ENCODE data around the gene UBQLN3.

Gene UBQLN3

DNA sequence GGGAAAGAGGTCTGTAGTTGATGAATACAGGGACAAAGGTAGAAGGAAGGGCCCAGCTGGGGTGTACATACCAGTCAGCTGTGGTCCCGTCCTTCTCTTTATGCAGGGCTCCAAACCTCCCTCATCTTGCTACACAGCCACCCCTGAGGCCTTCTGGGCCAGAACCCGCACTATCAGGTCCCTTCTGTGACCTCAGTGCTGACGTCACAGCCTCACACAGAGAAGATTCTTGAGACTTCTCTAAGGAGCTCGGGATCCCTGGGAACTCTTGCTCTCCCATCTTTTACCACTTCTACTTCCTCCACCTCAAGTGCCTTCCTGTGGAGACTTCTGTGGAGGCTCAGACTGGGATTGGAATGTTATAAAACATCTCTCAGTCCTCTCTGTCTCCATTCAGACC is at the start of gene UBQLN3:
Gene UBQLN3, minus strand, starts transcription at position 155 of the 400 bp plus-strand sequence. CDS start 399 bp downstream, outside the sequence.
- Mint-ChIP-seq H3K4me1 (no peaks in the 10 kb centered on the region), H3K27me3 (peaks cover 5% of the 10 kb centered on the region), H3K4me3 (no peak within 1 kb of the TSS), H3K9me3 (no peaks in the 10 kb centered on the region), H3K27ac (no peak within 1 kb of the TSS), H3K36me3 (no peaks in the 10 kb centered on the region)
- ATAC-seq (ENCODE audit: low read depth) (no peak), DNase-seq (ENCODE audit: low spot score in 2 of 2) (no peak)

DNA sequence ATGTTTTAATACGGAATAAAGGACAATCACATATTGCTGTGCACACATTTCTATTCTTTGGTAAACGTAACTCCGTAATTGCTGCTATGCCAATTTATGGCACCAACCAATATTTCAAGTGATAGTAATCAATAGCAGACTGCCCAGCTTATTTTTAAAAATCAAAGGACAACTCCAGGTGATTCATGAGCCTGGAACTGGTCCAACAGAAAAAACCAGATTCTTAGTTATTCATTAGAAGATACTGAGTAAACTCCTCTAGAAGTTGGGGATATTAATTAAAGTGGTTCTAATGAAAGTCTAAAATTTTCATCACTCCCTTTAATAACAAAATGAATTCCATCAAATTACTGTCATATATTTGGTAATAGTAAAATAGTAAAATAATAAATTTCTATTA is 48.0 kb upstream of the UBQLN3 start:
- Mint-ChIP-seq H3K27me3 (no peaks in the 10 kb centered on the region), H3K4me1 (no peaks in the 10 kb centered on the region), H3K36me3 (no peaks in the 10 kb centered on the region), H3K4me3 (no peak overlapping the region), H3K9me3 (no peaks in the 10 kb centered on the region), H3K27ac (no peak overlapping the region)
- no peak for DNase-seq (ENCODE audit: low spot score in 2 of 2)
- ATAC-seq (ENCODE audit: low read depth), result no peak

DNA sequence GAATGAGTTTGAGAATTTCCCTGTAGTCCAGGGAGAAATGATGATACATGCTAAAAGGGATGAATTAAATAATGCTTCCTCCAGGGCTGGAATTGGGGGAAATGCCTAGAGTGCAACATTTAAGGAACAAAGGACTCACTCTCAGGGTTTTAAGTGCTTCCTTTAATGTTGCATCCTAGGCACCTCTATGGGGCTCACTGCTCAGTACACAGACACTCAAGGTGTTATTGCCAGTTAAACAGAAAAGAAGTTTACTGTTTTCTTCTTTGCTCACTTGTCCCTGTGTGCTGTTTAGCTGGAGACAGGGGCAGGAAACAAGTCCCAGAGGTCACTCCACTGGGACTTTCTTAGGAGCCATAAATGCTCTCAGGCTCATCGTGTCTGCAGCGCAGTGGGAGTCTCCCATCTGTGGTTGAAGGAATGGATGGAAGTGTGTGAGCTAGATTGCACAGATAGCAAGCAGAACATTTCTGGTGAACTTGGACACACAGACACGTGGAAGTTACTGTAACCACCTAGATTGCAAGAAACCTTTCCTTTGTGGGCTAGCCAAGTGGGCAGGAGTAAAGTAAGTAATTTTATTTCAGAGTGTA is 46.9 kb upstream of the UBQLN3 start:
- no peaks in the 10 kb centered on the region for H3K36me3 Mint-ChIP-seq
- H3K27me3 Mint-ChIP-seq, result peaks cover 3% of the 10 kb centered on the region
- no peaks in the 10 kb centered on the region for H3K9me3 Mint-ChIP-seq
- no peak overlapping the region for H3K4me3 Mint-ChIP-seq
- H3K4me1 Mint-ChIP-seq, result no peaks in the 10 kb centered on the region
- ATAC-seq (ENCODE audit: low read depth) (no peak), DNase-seq (ENCODE audit: low spot score in 2 of 2) (no peak)
- H3K27ac Mint-ChIP-seq, result no peak overlapping the region

DNA sequence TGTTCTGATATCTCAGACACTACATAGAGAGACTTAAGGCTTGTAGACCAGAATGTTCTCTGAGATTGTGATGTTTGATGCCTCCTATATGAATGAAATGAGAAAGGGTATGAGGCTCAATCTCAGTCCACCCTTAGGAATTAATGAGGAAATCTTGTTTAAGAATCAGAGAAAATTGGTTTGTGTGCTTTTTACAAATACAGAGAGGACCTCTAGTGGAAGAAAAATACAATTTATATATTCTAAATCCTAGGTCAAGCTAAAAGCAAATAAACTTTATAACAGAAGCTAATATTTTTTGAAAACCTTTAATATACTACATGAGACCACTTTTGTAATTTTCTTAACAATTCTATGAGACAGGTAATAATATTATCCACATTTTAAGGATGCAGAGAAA is 43.6 kb upstream of the UBQLN3 start:
- Mint-ChIP-seq H3K36me3 (no peaks in the 10 kb centered on the region), H3K4me3 (no peak overlapping the region), H3K4me1 (no peaks in the 10 kb centered on the region), H3K27ac (no peak overlapping the region), H3K27me3 (peaks cover 7% of the 10 kb centered on the region), H3K9me3 (no peaks in the 10 kb centered on the region)
- DNase-seq (ENCODE audit: low spot score in 2 of 2), result no peak
- no peak for ATAC-seq (ENCODE audit: low read depth)

DNA sequence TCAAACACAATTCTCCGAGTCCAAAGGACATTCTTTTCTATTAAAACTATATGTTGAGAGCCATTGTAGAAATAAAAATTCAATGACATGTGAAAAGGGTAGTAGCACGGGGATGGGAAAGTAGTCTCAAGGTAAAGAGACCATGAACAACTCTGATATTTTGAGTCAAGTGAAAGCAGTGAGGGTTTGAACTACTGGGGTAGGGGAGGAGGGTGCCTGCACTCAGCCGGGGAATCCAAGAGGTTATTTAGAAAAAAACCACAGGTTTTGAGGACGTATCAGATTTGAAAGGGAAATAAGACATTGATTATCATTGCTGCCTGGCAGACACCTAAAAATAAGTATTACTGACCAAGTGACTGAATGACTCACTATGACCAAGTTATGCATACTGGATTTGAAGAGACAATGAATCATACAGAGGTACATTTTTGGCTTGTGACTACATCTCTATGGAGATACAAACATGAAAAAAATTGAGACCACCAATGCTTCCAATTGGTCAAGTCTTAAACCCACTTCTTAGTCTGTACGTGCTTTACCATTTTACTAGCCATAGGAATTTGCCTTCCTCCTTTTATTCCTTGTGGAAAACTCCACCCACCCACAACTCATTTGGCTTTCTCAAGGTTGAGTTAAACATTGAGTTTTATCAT is 40.8 kb upstream of the UBQLN3 start:
- H3K36me3 Mint-ChIP-seq, result no peaks in the 10 kb centered on the region
- ATAC-seq (ENCODE audit: low read depth), result no peak
- no peak overlapping the region for H3K4me3 Mint-ChIP-seq
- DNase-seq (ENCODE audit: low spot score in 2 of 2), result no peak
- peaks cover 7% of the 10 kb centered on the region for H3K27me3 Mint-ChIP-seq
- no peaks in the 10 kb centered on the region for H3K4me1 Mint-ChIP-seq
- no peaks in the 10 kb centered on the region for H3K9me3 Mint-ChIP-seq
- no peak overlapping the region for H3K27ac Mint-ChIP-seq

DNA sequence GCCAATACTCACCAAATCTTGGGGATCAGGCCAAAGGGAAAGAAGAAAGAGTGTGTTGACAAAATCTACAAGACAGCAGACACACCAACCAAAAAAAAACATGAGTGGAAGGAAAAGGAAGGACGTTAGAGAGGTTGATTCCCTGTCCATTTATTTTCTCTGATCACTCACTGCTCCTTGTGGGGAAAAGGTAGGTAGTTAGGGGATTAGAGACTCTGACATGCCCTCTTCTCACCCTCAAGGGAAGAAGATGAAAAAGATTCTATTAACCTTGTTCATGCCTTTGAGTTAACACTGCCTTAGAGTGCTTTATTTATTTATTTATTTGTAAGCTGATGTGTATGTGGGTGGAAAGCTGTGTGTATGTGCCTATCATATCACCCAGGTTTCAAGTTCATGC is 38.7 kb upstream of the UBQLN3 start, which contains the start of gene OR52H1:
Gene OR52H1, minus strand, starts transcription at position 101 of the 400 bp plus-strand sequence. CDS start 3,035 bp downstream, outside the sequence.
- H3K27ac Mint-ChIP-seq, result no peak within 1 kb of the TSS
- no peaks in the 10 kb centered on the region for H3K36me3 Mint-ChIP-seq
- no peak within 1 kb of the TSS for H3K4me3 Mint-ChIP-seq
- peaks cover 7% of the 10 kb centered on the region for H3K27me3 Mint-ChIP-seq
- ATAC-seq (ENCODE audit: low read depth), result no peak
- no peak for DNase-seq (ENCODE audit: low spot score in 2 of 2)
- no peaks in the 10 kb centered on the region for H3K4me1 Mint-ChIP-seq
- H3K9me3 Mint-ChIP-seq, result no peaks in the 10 kb centered on the region

DNA sequence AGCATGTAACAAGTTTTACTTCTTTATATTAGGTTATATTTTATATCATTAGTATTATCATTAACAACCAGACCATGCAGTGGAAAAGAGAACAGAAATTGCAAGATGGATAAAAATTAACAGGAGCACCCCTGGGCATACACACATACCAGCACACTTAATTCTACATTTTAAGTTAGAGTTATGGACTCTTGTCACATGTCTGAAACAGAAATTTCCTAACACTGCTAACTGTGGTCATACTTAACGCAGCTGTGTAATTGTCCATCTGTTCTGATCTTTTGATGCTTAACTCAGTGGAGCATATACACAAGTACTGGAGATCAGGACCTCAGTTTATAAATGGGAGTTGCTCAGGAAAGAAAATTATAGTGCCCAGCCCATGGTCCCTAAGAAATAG is 38.2 kb upstream of the UBQLN3 start:
- Mint-ChIP-seq H3K27me3 (peaks cover 7% of the 10 kb centered on the region), H3K4me3 (no peak overlapping the region), H3K27ac (no peak overlapping the region), H3K9me3 (no peaks in the 10 kb centered on the region), H3K4me1 (no peaks in the 10 kb centered on the region), H3K36me3 (no peaks in the 10 kb centered on the region)
- DNase-seq (ENCODE audit: low spot score in 2 of 2) (no peak), ATAC-seq (ENCODE audit: low read depth) (no peak)

DNA sequence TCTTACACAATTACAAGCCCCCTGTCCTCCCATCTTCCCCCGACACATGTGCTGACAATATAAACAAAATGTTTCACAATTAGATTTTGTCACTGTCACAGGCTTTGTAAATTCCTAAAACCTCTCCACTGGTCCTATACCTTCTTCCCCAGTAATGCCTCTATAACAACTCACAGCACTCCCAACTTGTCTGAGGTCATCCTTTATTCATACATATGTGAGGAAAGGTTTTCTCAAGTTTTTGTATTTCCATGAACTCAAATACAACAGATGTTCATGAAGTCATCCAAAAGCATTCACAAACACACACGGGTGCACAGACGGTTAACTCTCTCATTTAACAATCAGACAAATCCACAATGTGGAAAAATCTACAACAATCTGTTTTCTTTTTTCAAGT is 36.7 kb upstream of the UBQLN3 start:
- ATAC-seq (ENCODE audit: low read depth) (no peak), DNase-seq (ENCODE audit: low spot score in 2 of 2) (no peak)
- no peak overlapping the region for H3K4me3 Mint-ChIP-seq
- no peaks in the 10 kb centered on the region for H3K4me1 Mint-ChIP-seq
- H3K27ac Mint-ChIP-seq, result no peak overlapping the region
- no peaks in the 10 kb centered on the region for H3K36me3 Mint-ChIP-seq
- H3K27me3 Mint-ChIP-seq, result peaks cover 3% of the 10 kb centered on the region
- H3K9me3 Mint-ChIP-seq, result no peaks in the 10 kb centered on the region

DNA sequence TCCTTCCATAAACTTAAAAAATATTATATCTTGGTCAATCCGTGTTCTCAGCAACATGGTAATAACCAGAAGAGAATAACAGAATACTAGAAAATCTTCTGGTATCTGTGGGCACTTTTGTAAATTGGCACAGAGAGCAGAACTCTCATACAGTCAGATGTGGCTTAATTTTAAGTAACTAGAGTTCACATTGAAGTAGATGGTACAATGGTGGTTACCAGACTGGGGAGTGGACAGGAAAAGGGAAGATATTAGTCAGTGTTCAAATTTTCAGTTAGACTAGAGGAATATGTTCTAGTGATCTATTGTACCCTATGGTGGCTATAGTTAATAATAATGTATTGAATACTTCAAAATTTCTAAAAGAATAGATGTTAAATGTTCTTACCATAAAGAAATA is 31.7 kb upstream of the UBQLN3 start:
- H3K9me3 Mint-ChIP-seq, result peaks cover 2% of the 10 kb centered on the region
- no peaks in the 10 kb centered on the region for H3K36me3 Mint-ChIP-seq
- no peak overlapping the region for H3K4me3 Mint-ChIP-seq
- H3K27me3 Mint-ChIP-seq, result peaks cover 1% of the 10 kb centered on the region
- no peaks in the 10 kb centered on the region for H3K4me1 Mint-ChIP-seq
- DNase-seq (ENCODE audit: low spot score in 2 of 2) (no peak), ATAC-seq (ENCODE audit: low read depth) (no peak)
- no peak overlapping the region for H3K27ac Mint-ChIP-seq

DNA sequence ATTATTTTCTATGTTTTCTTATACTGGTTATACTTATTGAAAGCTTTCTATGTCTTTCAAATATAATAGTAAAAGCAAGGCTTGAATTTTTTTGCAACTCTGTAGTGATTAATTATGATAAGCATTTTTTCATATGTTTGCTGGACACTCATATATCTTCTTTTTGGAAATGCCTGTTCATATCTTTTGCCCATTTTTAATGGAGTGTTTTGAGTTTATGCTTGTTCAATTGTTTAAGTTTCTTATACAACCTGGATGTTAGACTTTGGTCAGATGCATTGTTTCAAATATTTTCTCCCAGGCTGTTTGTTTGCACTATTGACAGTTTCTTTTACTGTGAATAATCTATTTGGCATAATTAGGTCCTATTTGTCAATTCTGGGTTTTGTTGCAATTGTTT is 26.7 kb upstream of the UBQLN3 start:
- no peaks in the 10 kb centered on the region for H3K4me1 Mint-ChIP-seq
- DNase-seq (ENCODE audit: low spot score in 2 of 2) (no peak), ATAC-seq (ENCODE audit: low read depth) (no peak)
- H3K27ac Mint-ChIP-seq, result no peak overlapping the region
- peaks cover 2% of the 10 kb centered on the region for H3K9me3 Mint-ChIP-seq
- H3K27me3 Mint-ChIP-seq, result no peaks in the 10 kb centered on the region
- no peak overlapping the region for H3K4me3 Mint-ChIP-seq
- no peaks in the 10 kb centered on the region for H3K36me3 Mint-ChIP-seq

DNA sequence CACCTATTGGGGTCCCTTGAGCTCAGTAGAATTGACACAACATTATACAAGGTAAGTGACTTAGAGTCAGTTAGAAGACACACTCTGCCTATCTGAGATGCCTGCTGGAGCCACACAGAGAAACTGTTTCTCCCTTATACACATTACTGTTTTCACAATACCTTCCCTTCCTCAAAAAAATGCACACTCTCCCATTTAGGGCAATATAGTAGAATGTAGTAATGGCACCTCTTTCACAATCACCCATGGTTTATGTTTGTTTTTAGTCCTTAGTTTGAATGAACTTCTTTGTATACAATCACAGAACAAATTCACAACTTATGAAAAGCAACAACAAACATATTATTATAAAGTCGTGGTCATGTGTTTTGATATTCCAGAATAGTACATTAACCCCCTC is 24.3 kb upstream of the UBQLN3 start:
- no peak for ATAC-seq (ENCODE audit: low read depth)

DNA sequence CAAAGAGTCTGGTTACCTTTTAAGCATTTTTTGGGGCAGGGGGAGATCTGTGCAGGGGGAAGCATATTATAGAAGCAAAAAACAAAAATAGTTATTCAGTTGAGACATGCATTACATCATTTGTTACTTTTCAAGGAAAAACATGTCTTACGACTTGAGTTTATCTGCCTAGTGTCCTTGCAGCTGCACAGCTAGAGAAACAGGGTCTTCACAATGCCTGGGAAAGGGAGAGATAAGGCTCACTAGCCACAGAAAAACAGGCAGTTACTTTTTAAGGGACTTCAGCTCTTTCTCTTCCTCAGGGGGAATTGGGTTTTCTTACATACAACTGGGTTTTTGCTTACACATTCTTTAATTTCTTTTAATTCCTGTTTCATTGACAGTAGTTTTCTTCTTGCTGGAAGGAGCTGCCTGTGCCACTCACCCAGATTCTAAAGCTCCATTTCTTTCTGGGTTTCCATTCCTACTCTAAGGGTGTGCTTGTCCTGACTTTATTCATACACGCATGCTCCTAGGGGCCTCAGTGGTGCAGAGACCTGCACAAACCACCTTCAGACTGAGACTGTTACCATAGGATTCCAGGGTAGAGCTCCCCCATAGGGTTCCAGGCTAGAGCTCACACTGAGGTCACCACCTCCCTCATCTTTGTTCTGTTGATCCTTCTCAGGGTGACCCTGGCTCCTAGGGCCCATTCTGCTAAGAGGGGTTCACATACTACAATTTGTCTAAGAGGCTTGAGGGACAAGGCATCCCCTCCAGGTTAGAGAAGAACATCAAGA is 21.5 kb upstream of the UBQLN3 start:
- DNase-seq (ENCODE audit: low spot score in 2 of 2) (no peak), ATAC-seq (ENCODE audit: low read depth) (no peak)
- no peaks in the 10 kb centered on the region for H3K9me3 Mint-ChIP-seq
- peaks cover 2% of the 10 kb centered on the region for H3K27me3 Mint-ChIP-seq
- H3K27ac Mint-ChIP-seq, result no peak overlapping the region
- H3K36me3 Mint-ChIP-seq, result no peaks in the 10 kb centered on the region
- H3K4me1 Mint-ChIP-seq, result no peaks in the 10 kb centered on the region
- no peak overlapping the region for H3K4me3 Mint-ChIP-seq

More for the DNA sequence above, 24.3 kb upstream of the UBQLN3 start:
- H3K4me3 Mint-ChIP-seq, result no peak overlapping the region
- DNase-seq (ENCODE audit: low spot score in 2 of 2), result no peak
- H3K36me3 Mint-ChIP-seq, result no peaks in the 10 kb centered on the region
- no peaks in the 10 kb centered on the region for H3K27me3 Mint-ChIP-seq
- no peaks in the 10 kb centered on the region for H3K4me1 Mint-ChIP-seq
- no peak overlapping the region for H3K27ac Mint-ChIP-seq
- H3K9me3 Mint-ChIP-seq, result peaks cover 2% of the 10 kb centered on the region

DNA sequence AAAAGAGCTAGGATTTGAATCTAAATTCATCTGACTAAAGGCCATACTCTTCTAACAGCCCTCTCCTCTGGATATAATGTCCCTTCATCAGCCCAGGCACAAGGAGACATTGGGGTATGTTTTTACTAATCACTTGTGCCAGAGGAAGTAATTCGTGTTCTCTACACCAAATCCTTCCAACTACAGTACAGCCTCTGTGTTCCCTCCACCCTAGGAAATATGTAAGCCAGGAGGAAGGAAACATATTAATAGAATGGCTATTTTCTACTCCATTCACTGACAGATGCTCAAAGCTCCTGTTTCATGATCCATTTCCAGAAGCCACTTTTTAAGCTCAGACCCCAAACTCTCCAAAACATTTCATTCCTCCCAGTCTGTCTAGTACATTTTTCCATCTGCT is 18.7 kb upstream of the UBQLN3 start:
- H3K27me3 Mint-ChIP-seq, result peaks cover 2% of the 10 kb centered on the region
- H3K4me1 Mint-ChIP-seq, result no peaks in the 10 kb centered on the region
- DNase-seq (ENCODE audit: low spot score in 2 of 2) (no peak), ATAC-seq (ENCODE audit: low read depth) (no peak)
- H3K27ac Mint-ChIP-seq, result no peak overlapping the region
- no peaks in the 10 kb centered on the region for H3K9me3 Mint-ChIP-seq
- H3K36me3 Mint-ChIP-seq, result no peaks in the 10 kb centered on the region
- H3K4me3 Mint-ChIP-seq, result no peak overlapping the region

DNA sequence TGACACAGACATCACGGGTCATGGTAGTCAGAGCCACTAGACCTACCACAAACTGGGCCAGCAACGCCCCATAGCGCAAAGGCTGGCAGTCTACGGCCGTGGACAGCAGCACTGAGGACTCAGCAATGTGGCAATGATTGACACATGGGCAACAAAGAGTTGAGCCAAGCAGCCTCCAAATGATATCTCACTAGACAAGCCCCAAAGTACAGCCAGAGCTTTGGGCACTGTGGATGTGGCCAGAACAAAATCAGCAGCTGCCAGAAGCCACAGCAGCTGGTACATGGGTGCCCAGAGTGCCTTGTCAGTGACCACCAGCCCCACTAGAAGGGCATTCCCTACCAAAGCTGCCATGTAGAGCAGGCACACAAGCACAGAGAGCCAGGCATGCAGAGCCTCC is 18.0 kb upstream of the UBQLN3 start:
- Mint-ChIP-seq H3K4me1 (no peaks in the 10 kb centered on the region), H3K27me3 (peaks cover 2% of the 10 kb centered on the region), H3K9me3 (no peaks in the 10 kb centered on the region), H3K27ac (no peak overlapping the region), H3K4me3 (no peak overlapping the region), H3K36me3 (no peaks in the 10 kb centered on the region)
- ATAC-seq (ENCODE audit: low read depth), result no peak
- DNase-seq (ENCODE audit: low spot score in 2 of 2), result no peak
